Neural cell (in vitro differentiated cells): ENCODE measurements around the gene MAGEC2.

Source experiments
- CTCF ChIP-seq: fragments of 450-650 bp; IDR thresholded peaks from 2 replicates; pipeline ENCODE4 v1.5.1; 2014; ENCODE audit warnings: antibody characterized with exemption, mild to moderate bottlenecking, moderate library complexity; ENCODE audit not compliant: poor library complexity, severe bottlenecking
- MXI1 ChIP-seq: fragments of 450-650 bp; conservative IDR thresholded peaks from 2 replicates; pipeline ENCODE4 v1.6.1; 2014; ENCODE audit warnings: antibody characterized with exemption, mild to moderate bottlenecking; ENCODE audit not compliant: poor library complexity, severe bottlenecking
- POLR2AphosphoS5 ChIP-seq: IDR thresholded peaks from 2 replicates; pipeline ENCODE4 v1.6.1; 2012
- TAF1 ChIP-seq: IDR thresholded peaks from 2 replicates; pipeline ENCODE4 v1.6.1; 2012; ENCODE audit warnings: low read depth
- TF ChIP-seq, protein P1 (sequence below): IDR thresholded peaks from 2 replicates; pipeline ENCODE4 v1.6.1; 2012; ENCODE audit warnings: borderline replicate concordance

DNA sequence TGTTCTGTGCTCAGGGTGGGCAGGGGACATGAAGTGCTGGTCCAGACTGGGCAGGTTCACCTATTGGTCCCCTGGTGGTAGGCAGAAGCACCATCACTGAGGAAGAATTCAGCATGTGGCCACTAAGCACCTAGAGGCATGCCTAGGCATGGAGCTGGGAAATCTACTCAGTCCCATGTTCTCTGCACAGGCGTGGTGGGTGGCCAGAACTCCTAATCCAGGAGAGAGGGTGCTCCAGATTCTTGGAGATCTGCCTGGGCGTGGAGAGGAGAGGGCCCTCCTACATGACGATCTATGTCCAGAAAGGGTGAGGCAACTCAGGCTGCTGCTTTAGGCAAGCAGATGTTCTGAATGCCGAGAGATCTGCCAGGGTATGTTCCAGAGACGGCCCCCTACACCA is 44.6 kb upstream of the MAGEC2 start:
- TF ChIP-seq CTCF (no peak), POLR2AphosphoS5 (no peak), MXI1 (no peak), TAF1 (no peak)
- TF ChIP-seq, protein P1, sequence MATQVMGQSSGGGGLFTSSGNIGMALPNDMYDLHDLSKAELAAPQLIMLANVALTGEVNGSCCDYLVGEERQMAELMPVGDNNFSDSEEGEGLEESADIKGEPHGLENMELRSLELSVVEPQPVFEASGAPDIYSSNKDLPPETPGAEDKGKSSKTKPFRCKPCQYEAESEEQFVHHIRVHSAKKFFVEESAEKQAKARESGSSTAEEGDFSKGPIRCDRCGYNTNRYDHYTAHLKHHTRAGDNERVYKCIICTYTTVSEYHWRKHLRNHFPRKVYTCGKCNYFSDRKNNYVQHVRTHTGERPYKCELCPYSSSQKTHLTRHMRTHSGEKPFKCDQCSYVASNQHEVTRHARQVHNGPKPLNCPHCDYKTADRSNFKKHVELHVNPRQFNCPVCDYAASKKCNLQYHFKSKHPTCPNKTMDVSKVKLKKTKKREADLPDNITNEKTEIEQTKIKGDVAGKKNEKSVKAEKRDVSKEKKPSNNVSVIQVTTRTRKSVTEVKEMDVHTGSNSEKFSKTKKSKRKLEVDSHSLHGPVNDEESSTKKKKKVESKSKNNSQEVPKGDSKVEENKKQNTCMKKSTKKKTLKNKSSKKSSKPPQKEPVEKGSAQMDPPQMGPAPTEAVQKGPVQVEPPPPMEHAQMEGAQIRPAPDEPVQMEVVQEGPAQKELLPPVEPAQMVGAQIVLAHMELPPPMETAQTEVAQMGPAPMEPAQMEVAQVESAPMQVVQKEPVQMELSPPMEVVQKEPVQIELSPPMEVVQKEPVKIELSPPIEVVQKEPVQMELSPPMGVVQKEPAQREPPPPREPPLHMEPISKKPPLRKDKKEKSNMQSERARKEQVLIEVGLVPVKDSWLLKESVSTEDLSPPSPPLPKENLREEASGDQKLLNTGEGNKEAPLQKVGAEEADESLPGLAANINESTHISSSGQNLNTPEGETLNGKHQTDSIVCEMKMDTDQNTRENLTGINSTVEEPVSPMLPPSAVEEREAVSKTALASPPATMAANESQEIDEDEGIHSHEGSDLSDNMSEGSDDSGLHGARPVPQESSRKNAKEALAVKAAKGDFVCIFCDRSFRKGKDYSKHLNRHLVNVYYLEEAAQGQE: no peak
